GM12873 (cell line): ENCODE data around the gene HELQ.

Source experiments
- TF ChIP-seq, protein P1 (sequence below): IDR thresholded peaks from 2 replicates; pipeline ENCODE4 v1.5.1; 2012; ENCODE audit warnings: low read depth, mild to moderate bottlenecking, moderate library complexity, low read length, control low read depth; ENCODE audit not compliant: insufficient read depth; ENCODE audit errors: missing control alignments

Gene HELQ

GRCh38 chr4:83440899-83441298 is 14.7 kb downstream of the HELQ start:
- TF ChIP-seq, protein P1, sequence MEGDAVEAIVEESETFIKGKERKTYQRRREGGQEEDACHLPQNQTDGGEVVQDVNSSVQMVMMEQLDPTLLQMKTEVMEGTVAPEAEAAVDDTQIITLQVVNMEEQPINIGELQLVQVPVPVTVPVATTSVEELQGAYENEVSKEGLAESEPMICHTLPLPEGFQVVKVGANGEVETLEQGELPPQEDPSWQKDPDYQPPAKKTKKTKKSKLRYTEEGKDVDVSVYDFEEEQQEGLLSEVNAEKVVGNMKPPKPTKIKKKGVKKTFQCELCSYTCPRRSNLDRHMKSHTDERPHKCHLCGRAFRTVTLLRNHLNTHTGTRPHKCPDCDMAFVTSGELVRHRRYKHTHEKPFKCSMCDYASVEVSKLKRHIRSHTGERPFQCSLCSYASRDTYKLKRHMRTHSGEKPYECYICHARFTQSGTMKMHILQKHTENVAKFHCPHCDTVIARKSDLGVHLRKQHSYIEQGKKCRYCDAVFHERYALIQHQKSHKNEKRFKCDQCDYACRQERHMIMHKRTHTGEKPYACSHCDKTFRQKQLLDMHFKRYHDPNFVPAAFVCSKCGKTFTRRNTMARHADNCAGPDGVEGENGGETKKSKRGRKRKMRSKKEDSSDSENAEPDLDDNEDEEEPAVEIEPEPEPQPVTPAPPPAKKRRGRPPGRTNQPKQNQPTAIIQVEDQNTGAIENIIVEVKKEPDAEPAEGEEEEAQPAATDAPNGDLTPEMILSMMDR: no peak

- TF ChIP-seq, protein P1: no peak
Measured at GRCh38 chr4:83440148-83440814, 15.3 kb downstream of the HELQ start.

DNA sequence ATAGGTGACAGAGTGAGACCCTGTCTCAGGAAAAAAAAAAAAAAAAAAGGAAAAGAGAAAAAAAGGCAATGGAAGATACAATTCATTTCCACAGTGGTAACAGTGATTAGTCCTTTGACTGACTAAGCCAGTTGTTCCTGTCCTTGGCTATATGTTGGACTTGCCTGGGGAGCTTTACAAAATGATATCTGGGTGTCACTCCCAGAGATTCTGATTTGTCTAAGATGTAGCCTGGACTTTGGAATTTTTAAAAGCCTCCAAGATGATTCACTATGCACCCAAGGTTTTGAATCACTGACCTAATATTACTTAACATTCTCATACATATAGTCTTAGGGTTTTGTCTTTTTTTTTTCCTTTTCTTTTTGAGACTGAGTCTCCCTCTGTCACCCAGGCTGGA is 16.9 kb downstream of the HELQ start:
- TF ChIP-seq, protein P1: no peak

DNA sequence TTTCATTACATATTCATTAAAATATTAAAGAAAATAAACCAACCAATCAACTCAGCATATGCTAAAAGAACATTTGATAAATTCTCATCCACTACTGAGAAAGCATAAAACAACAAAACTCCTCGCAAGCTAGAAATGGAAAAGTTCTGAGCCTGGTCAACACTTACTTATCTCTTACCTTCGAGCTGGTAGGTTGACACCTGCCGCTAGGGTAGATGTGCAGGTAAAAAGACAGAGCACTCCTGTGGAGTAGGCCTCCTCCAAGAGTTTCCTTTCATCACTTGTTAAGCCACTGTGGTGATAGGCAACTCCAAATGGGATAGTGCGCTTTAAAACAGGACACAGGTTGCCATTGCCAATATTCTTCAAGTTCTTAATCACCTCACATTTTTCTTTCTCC is 18.9 kb downstream of the HELQ start:
- TF ChIP-seq, protein P1: no peak

- TF ChIP-seq, protein P1: no peak
Measured at GRCh38 chr4:83431200-83431599, 24.4 kb downstream of the HELQ start.

- TF ChIP-seq, protein P1: no peak
Measured at GRCh38 chr4:83418211-83418610, 37.4 kb downstream of the HELQ start.

- TF ChIP-seq, protein P1: no peak
Measured at GRCh38 chr4:83417566-83417965, 38.1 kb downstream of the HELQ start.
